Measurements from ENCODE around the gene TNS1.

DNA sequence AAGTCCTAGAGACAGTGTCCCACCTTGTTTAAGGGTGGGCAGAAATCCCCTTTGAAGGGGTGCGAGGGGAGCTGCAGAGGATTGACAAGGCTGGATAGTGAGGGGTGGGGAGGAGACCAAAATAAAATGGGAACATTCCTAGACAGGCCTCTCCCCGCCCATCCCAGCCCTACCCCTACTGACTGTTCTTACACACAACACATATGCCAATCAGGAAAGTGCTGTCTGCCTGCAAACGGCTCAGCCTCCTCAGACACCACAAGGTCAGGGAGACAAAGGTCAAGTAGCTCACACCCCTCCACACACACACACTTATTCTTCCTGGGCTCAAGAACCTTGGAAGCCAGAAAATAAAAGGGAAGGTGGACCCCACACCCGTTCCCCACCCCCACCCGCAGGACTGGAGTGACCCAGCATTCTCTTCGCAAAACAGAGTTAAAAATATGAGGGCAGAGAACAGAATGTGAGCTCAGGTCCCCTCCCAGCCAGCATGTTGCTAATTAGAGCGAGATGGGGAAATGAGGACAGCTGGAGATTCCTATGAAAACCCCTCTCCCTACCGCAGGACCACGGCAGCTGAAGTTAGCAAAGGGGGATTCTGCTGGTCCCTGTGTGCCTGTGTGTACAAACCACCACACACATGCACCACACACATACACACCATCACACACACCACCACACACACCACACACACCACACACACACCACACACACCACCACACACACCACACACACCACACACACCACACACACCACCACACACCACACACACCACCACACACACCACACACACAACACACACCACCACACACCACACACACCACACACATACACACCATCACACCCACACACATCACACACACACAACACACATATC is 197.8 kb downstream of the TNS1 start:
- TF ChIP-seq, protein P1, sequence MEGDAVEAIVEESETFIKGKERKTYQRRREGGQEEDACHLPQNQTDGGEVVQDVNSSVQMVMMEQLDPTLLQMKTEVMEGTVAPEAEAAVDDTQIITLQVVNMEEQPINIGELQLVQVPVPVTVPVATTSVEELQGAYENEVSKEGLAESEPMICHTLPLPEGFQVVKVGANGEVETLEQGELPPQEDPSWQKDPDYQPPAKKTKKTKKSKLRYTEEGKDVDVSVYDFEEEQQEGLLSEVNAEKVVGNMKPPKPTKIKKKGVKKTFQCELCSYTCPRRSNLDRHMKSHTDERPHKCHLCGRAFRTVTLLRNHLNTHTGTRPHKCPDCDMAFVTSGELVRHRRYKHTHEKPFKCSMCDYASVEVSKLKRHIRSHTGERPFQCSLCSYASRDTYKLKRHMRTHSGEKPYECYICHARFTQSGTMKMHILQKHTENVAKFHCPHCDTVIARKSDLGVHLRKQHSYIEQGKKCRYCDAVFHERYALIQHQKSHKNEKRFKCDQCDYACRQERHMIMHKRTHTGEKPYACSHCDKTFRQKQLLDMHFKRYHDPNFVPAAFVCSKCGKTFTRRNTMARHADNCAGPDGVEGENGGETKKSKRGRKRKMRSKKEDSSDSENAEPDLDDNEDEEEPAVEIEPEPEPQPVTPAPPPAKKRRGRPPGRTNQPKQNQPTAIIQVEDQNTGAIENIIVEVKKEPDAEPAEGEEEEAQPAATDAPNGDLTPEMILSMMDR (IDR thresholded peaks at IDR 0.05): no peak
- TF ChIP-seq EZH2 (IDR thresholded peaks at IDR 0.05; ENCODE audit: borderline replicate concordance, insufficient read depth, low read depth, low read length, poor library complexity, severe bottlenecking): no peak

All from B cell (primary cell).